A549 (cell line): ENCODE measurements around the gene LUZP2.

Experiments
- REST ChIP-seq: fragments of 200-600 bp; sonication (generic); IDR thresholded peaks from 2 replicates; pipeline ENCODE4 v1.6.1; 2016; ENCODE audit warnings: antibody characterized with exemption, mild to moderate bottlenecking, moderate library complexity
- USF2 ChIP-seq: fragments of 450-650 bp; IDR thresholded peaks from 2 replicates; pipeline ENCODE4 v1.6.1; 2014; ENCODE audit warnings: antibody characterized with exemption

GRCh38 chr11:24819863-24820434 is 323.1 kb downstream of the LUZP2 start:
- no peak for TF ChIP-seq USF2
- TF ChIP-seq REST: no peak
